ENCODE results near the gene KANSL1. TPM values are rescaled to one million over a fixed set of nuclear protein-coding genes. Genes with fewer than 3 reads are reported as not detected.
A peak's percentile ranks its signal among the peaks of the same experiment; 100 is the strongest.

The KANSL1 gene
- total and polyA plus RNA-seq, 2 experiments from 2014 or later = 12.2 to 38.2 TPM

- TF ChIP-seq EZH2 (IDR thresholded peaks at IDR 0.05; ENCODE audit: insufficient read depth, poor library complexity, severe bottlenecking) = no peak
- no peak for TF ChIP-seq EZH2phosphoT487 (IDR thresholded peaks at IDR 0.05; ENCODE audit: insufficient read depth, low read depth)
- no peak overlapping the region for H2AFZ ChIP-seq
- H3K4me1 ChIP-seq (ENCODE audit: insufficient read depth) = no peaks in the 10 kb centered on the region
- 60 to 61% methylated on average over 5 to 6 of the region's 7 CpGs for WGBS, 2 experiments (ENCODE audit: low coverage in 1 of 2, low lambda C conversion rate in 2 of 2, missing lambda C conversion rate in 2 of 2)
- H3K4me2 ChIP-seq (ENCODE audit: unreplicated experiment) = no peak overlapping the region
- H3K27ac ChIP-seq = no peak overlapping the region
- H3F3A ChIP-seq (ENCODE audit: insufficient read depth) = no peaks in the 10 kb centered on the region
- H3K9me3 ChIP-seq (ENCODE audit: low read depth) = no peaks in the 10 kb centered on the region
- H3K9me2 ChIP-seq (ENCODE audit: insufficient read depth) = no peaks in the 10 kb centered on the region
- H3K9ac ChIP-seq = no peak overlapping the region
- H3K4me3 ChIP-seq = no peak overlapping the region
- no peaks in the 10 kb centered on the region for H3K27me3 ChIP-seq (replicated peaks; ENCODE audit: insufficient read depth)
- in situ Hi-C loops (cut with MboI) = loop anchor here (10.0 kb wide), 1 partner anchor 212 kb away; no protein-coding TSS in a partner anchor
- H3K36me3 ChIP-seq (ENCODE audit: low read depth) = no peaks in the 10 kb centered on the region
- no peak for DNase-seq
- no peaks in the 10 kb centered on the region for H4K20me1 ChIP-seq (ENCODE audit: insufficient read depth)
- H3K79me2 ChIP-seq (ENCODE audit: insufficient read depth) = no peaks in the 10 kb centered on the region
Observed at GRCh38 chr17:46002973-46003316, 190.3 kb downstream of the KANSL1 start.

DNA sequence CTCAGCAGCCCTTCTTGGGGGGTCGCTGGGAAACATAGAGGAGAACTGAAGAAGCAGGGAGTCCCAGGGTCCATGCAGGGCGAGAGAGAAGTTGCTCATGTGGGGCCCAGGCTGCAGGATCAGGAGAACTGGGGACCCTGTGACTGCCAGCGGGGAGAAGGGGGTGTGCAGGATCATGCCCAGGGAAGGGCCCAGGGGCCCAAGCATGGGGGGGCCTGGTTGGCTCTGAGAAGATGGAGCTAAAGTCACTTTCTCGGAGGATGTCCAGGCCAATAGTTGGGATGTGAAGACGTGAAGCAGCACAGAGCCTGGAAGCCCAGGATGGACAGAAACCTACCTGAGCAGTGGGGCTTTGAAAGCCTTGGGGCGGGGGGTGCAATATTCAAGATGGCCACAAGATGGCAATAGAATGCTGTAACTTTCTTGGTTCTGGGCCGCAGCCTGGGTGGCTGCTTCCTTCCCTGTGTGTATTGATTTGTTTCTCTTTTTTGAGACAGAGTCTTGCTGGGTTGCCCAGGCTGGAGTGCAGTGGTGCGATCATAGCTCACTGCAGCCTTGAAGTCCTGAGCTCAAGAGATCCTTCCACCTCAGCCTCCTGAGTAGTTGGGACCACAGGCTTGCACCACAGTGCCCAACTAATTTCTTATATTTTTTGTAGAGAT, 190.8 kb downstream of the KANSL1 start:
- no peak overlapping the region for H3K4me2 ChIP-seq (ENCODE audit: unreplicated experiment)
- no peaks in the 10 kb centered on the region for H3K79me2 ChIP-seq (ENCODE audit: insufficient read depth)
- H3K4me3 ChIP-seq = no peak overlapping the region
- no peaks in the 10 kb centered on the region for H3K9me3 ChIP-seq (ENCODE audit: low read depth)
- DNase-seq = peak; percentile 70
- no peaks in the 10 kb centered on the region for H3K27me3 ChIP-seq (replicated peaks; ENCODE audit: insufficient read depth)
- H3F3A ChIP-seq (ENCODE audit: insufficient read depth) = no peaks in the 10 kb centered on the region
- no peak overlapping the region for H3K9ac ChIP-seq
- H3K9me2 ChIP-seq (ENCODE audit: insufficient read depth) = no peaks in the 10 kb centered on the region
- TF ChIP-seq EZH2 (IDR thresholded peaks at IDR 0.05; ENCODE audit: insufficient read depth, poor library complexity, severe bottlenecking) (no peak), EZH2phosphoT487 (IDR thresholded peaks at IDR 0.05; ENCODE audit: insufficient read depth, low read depth) (no peak)
- no peak overlapping the region for H3K27ac ChIP-seq
- in situ Hi-C loops (cut with MboI) = loop anchor here (10.0 kb wide), 1 partner anchor 212 kb away; no protein-coding TSS in a partner anchor
- no peaks in the 10 kb centered on the region for H3K36me3 ChIP-seq (ENCODE audit: low read depth)
- WGBS, 2 experiments (ENCODE audit: low coverage in 1 of 2, low lambda C conversion rate in 2 of 2, missing lambda C conversion rate in 2 of 2) = 21 to 22% methylated on average over 8 of the region's 8 CpGs
- no peaks in the 10 kb centered on the region for H3K4me1 ChIP-seq (ENCODE audit: insufficient read depth)
- no peaks in the 10 kb centered on the region for H4K20me1 ChIP-seq (ENCODE audit: insufficient read depth)
- H2AFZ ChIP-seq = no peak overlapping the region

- Histone ChIP-seq H4K20me1 (ENCODE audit: insufficient read depth) (no peaks in the 10 kb centered on the region), H3K79me2 (ENCODE audit: insufficient read depth) (no peaks in the 10 kb centered on the region), H3K9me3 (ENCODE audit: low read depth) (no peaks in the 10 kb centered on the region), H3K36me3 (ENCODE audit: low read depth) (no peaks in the 10 kb centered on the region), H3K4me1 (ENCODE audit: insufficient read depth) (no peaks in the 10 kb centered on the region), H3K4me3 (no peak overlapping the region), H2AFZ (no peak overlapping the region), H3F3A (ENCODE audit: insufficient read depth) (no peaks in the 10 kb centered on the region), H3K4me2 (ENCODE audit: unreplicated experiment) (no peak overlapping the region), H3K9me2 (ENCODE audit: insufficient read depth) (no peaks in the 10 kb centered on the region), H3K27me3 (replicated peaks; ENCODE audit: insufficient read depth) (no peaks in the 10 kb centered on the region), H3K9ac (no peak overlapping the region), H3K27ac (no peak overlapping the region)
- in situ Hi-C loops (cut with MboI) = loop anchor here (10.0 kb wide), 1 partner anchor 213 kb away; no protein-coding TSS in a partner anchor
- TF ChIP-seq EZH2phosphoT487 (IDR thresholded peaks at IDR 0.05; ENCODE audit: insufficient read depth, low read depth) (no peak), EZH2 (IDR thresholded peaks at IDR 0.05; ENCODE audit: insufficient read depth, poor library complexity, severe bottlenecking) (no peak)
- whole genome bisulfite sequencing, 2 experiments (ENCODE audit: low coverage in 1 of 2, low lambda C conversion rate in 2 of 2, missing lambda C conversion rate in 2 of 2) = 62 to 63% methylated on average over 12 to 13 of the region's 13 CpGs
- DNase-seq = no peak
Observed at GRCh38 chr17:46001390-46002310, 191.6 kb downstream of the KANSL1 start.

DNA sequence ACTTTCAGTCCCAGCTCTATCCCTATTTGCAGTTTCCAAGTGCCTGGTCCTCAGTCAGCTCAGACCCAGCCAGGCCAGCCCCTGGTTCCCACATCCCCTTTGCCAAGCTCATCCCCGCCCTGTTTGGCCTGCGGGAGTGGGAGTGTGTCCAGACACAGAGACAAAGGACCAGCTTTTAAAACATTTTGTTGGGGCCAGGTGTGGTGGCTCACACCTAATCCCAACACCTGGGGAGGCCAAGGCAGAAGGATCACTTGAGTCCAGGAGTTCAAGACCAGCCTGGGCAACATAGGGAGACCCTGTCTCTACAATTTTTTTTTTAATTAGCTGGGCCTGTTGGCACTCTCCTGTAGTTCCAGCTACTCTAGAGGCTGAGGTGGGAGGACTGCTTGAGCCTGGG, 192.5 kb downstream of the KANSL1 start:
- Histone ChIP-seq H3K9me3 (ENCODE audit: low read depth) (no peaks in the 10 kb centered on the region), H3K27me3 (replicated peaks; ENCODE audit: insufficient read depth) (no peaks in the 10 kb centered on the region), H3K4me3 (no peak overlapping the region), H3K36me3 (ENCODE audit: low read depth) (no peaks in the 10 kb centered on the region), H2AFZ (no peak overlapping the region), H3K9me2 (ENCODE audit: insufficient read depth) (no peaks in the 10 kb centered on the region), H3K9ac (no peak overlapping the region), H3K4me2 (ENCODE audit: unreplicated experiment) (no peak overlapping the region), H3K4me1 (ENCODE audit: insufficient read depth) (no peaks in the 10 kb centered on the region), H4K20me1 (ENCODE audit: insufficient read depth) (no peaks in the 10 kb centered on the region), H3F3A (ENCODE audit: insufficient read depth) (no peaks in the 10 kb centered on the region), H3K27ac (no peak overlapping the region), H3K79me2 (ENCODE audit: insufficient read depth) (no peaks in the 10 kb centered on the region)
- 29 to 36% methylated on average over 2 of the region's 2 CpGs for WGBS, 2 experiments (ENCODE audit: low coverage in 1 of 2, low lambda C conversion rate in 2 of 2, missing lambda C conversion rate in 2 of 2)
- DNase-seq = no peak
- TF ChIP-seq EZH2phosphoT487 (IDR thresholded peaks at IDR 0.05; ENCODE audit: insufficient read depth, low read depth) (no peak), EZH2 (IDR thresholded peaks at IDR 0.05; ENCODE audit: insufficient read depth, poor library complexity, severe bottlenecking) (no peak)
- in situ Hi-C loops (cut with MboI) = loop anchor here (10.0 kb wide), 1 partner anchor 214 kb away; no protein-coding TSS in a partner anchor

All from GM23248 (cell line).